DOHH2 (cell line): Measurements from ENCODE around the gene GNG10.
"Not testable (repeated sequence)": the region's sequence is repeated elsewhere in the genome, so short reads cannot be mapped to it uniquely, and the experiment has no call there.

Experiments
- H3F3A ChIP-seq: fragments of 200-600 bp; sonication (generic), shearing (Covaris generic); 2 replicates; pipeline ENCODE4 v1.6.0; 2016; ENCODE audit warnings: antibody characterized with exemption, mild to moderate bottlenecking; ENCODE audit not compliant: control insufficient read depth, insufficient read depth
- H3K27ac ChIP-seq: fragments of 200-600 bp; sonication (generic); 2 replicates; pipeline ENCODE4 v1.5.1; 2014; ENCODE audit warnings: low read depth, mild to moderate bottlenecking, low read length, moderate library complexity
- H3K27me3 ChIP-seq: fragments of 200-600 bp; sonication (generic); 2 replicates; pipeline ENCODE4 v1.6.1; 2014; ENCODE audit warnings: mild to moderate bottlenecking, low read length, mixed read lengths; ENCODE audit not compliant: control insufficient read depth
- H3K36me3 ChIP-seq: fragments of 200-600 bp; sonication (generic); 2 replicates; pipeline ENCODE4 v1.6.1; 2014; ENCODE audit warnings: mild to moderate bottlenecking, low read length, moderate library complexity, mixed read lengths; ENCODE audit not compliant: control insufficient read depth
- H3K4me1 ChIP-seq: fragments of 200-600 bp; sonication (generic); 2 replicates; pipeline ENCODE4 v1.6.1; 2014; ENCODE audit warnings: mild to moderate bottlenecking, low read length, mixed read lengths; ENCODE audit not compliant: control insufficient read depth
- H3K4me2 ChIP-seq: fragments of 200-600 bp; sonication (generic); 2 replicates; pipeline ENCODE4 v1.6.0; 2014; ENCODE audit warnings: mild to moderate bottlenecking, low read length, moderate library complexity
- H3K4me3 ChIP-seq: fragments of 200-600 bp; sonication (generic); 2 replicates; pipeline ENCODE4 v1.5.1; 2014; ENCODE audit warnings: mild to moderate bottlenecking, low read length, mixed read lengths
- H3K79me2 ChIP-seq: fragments of 200-600 bp; sonication (generic); 2 replicates; pipeline ENCODE4 v1.6.1; 2014; ENCODE audit warnings: mild to moderate bottlenecking, low read length, mixed read lengths; ENCODE audit not compliant: control insufficient read depth
- H3K9me2 ChIP-seq: fragments of 200-600 bp; sonication (generic); replicated peaks from 2 replicates; pipeline ENCODE4 v1.6.1; 2014; ENCODE audit warnings: mild to moderate bottlenecking, low read length, mixed read lengths; ENCODE audit not compliant: control insufficient read depth
- H3K9me3 ChIP-seq: fragments of 200-600 bp; sonication (generic); 2 replicates; pipeline ENCODE4 v1.6.1; 2014; ENCODE audit warnings: antibody characterized with exemption, low read length, mixed read lengths; ENCODE audit not compliant: control insufficient read depth, insufficient read depth
- H4K20me1 ChIP-seq: fragments of 200-600 bp; sonication (generic); 2 replicates; pipeline ENCODE4 v1.6.0; 2014; ENCODE audit warnings: low read depth, mild to moderate bottlenecking, antibody characterized with exemption, low read length, moderate library complexity; ENCODE audit not compliant: control insufficient read depth, insufficient read depth
- EZH2phosphoT487 ChIP-seq: fragments of 200-600 bp; sonication (generic); IDR thresholded peaks from 2 replicates; pipeline ENCODE4 v1.6.1; 2017; ENCODE audit warnings: borderline replicate concordance, mild to moderate bottlenecking, antibody characterized with exemption, low read length, moderate library complexity, mixed read lengths
- TF ChIP-seq, protein P1 (sequence below): fragments of 200-600 bp; sonication (generic); IDR thresholded peaks from one replicate; pipeline ENCODE4 v1.5.1; 2014; ENCODE audit warnings: antibody characterized with exemption, mild to moderate bottlenecking, low read depth, low read length; ENCODE audit not compliant: poor library complexity, severe bottlenecking

Gene GNG10

DNA sequence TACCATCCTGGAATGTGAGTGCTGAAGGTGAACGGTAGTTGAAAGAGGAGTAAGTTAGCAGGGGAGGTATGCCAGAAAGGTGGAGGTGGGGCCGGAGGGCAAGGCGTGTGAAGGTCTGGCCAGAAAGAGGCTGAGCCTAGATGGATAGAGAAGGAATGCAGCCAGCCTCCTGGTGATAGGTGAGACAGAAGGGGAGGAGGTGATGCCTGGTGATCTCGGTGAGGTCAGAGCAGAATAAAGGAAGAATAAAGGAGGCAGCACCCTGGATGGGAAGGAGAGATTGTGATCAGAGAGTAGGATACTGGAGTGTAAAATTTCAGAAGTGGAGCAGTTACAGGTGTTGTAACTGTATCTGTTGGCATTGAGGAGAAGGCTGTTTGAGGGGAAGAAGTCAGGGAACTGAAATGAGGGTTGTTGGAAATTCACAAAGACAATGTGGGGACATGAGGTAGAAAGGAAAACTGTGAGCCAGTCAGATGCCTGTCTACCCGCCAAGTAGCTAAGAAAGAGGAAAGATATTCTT is 2.0 kb downstream of the GNG10 start:
- Histone ChIP-seq H3K4me2 (peak overlapping the region; percentile 93), H3K27ac (no peak overlapping the region), H3K4me3 (peak overlapping the region; percentile 88), H3K9me2 (no peaks in the 10 kb centered on the region), H3K36me3 (peaks cover 8% of the 10 kb centered on the region; the same call in 1 of the 2 replicates), H3K79me2 (peaks cover 11% of the 10 kb centered on the region), H3K4me1 (peaks cover 21% of the 10 kb centered on the region), H3F3A (peaks cover 8% of the 10 kb centered on the region; the same call in 1 of the 2 replicates), H3K27me3 (no peaks in the 10 kb centered on the region), H4K20me1 (no peaks in the 10 kb centered on the region), H3K9me3 (no peaks in the 10 kb centered on the region)
- TF ChIP-seq, protein P1, sequence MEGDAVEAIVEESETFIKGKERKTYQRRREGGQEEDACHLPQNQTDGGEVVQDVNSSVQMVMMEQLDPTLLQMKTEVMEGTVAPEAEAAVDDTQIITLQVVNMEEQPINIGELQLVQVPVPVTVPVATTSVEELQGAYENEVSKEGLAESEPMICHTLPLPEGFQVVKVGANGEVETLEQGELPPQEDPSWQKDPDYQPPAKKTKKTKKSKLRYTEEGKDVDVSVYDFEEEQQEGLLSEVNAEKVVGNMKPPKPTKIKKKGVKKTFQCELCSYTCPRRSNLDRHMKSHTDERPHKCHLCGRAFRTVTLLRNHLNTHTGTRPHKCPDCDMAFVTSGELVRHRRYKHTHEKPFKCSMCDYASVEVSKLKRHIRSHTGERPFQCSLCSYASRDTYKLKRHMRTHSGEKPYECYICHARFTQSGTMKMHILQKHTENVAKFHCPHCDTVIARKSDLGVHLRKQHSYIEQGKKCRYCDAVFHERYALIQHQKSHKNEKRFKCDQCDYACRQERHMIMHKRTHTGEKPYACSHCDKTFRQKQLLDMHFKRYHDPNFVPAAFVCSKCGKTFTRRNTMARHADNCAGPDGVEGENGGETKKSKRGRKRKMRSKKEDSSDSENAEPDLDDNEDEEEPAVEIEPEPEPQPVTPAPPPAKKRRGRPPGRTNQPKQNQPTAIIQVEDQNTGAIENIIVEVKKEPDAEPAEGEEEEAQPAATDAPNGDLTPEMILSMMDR = no peak
- TF ChIP-seq EZH2phosphoT487 = no peak

DNA sequence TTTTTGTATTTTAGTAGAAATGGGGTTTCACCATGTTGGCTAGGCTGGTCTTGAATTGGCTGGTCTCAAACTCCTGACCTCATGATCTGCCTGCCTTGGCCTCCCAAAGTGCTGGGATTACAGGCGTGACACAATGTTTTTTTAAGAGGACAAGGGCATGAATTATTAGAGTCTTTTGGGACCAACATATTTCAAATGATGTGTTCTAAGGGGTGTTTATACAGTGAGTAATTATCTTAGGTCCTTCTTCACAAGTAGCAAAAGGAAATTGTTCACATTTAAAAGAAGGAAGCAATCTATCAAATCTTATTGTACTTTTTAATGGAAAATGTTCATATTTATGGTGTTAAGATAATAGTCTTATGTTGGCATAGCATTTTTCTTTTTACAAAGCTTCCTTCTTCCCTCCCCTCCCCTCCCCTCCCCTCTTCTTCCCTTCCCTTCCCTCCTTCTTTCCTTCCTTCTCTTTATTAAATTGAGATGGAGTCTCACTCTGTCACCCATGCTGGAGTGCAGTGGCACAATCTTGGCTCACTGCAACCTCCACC is 6.7 kb downstream of the GNG10 start:
- no peaks in the 10 kb centered on the region for H3K9me3 ChIP-seq
- H3K79me2 ChIP-seq = peaks cover 10% of the 10 kb centered on the region
- no peaks in the 10 kb centered on the region for H4K20me1 ChIP-seq
- no peak overlapping the region for H3K4me3 ChIP-seq
- no peaks in the 10 kb centered on the region for H3K9me2 ChIP-seq
- no peak overlapping the region for H3K4me2 ChIP-seq
- TF ChIP-seq, protein P1 = no peak
- no peak for TF ChIP-seq EZH2phosphoT487
- H3F3A ChIP-seq = no peaks in the 10 kb centered on the region
- H3K27me3 ChIP-seq = no peaks in the 10 kb centered on the region
- peaks cover 8% of the 10 kb centered on the region; the same call in 1 of the 2 replicates for H3K36me3 ChIP-seq
- no peak overlapping the region for H3K27ac ChIP-seq
- peaks cover 4% of the 10 kb centered on the region for H3K4me1 ChIP-seq

DNA sequence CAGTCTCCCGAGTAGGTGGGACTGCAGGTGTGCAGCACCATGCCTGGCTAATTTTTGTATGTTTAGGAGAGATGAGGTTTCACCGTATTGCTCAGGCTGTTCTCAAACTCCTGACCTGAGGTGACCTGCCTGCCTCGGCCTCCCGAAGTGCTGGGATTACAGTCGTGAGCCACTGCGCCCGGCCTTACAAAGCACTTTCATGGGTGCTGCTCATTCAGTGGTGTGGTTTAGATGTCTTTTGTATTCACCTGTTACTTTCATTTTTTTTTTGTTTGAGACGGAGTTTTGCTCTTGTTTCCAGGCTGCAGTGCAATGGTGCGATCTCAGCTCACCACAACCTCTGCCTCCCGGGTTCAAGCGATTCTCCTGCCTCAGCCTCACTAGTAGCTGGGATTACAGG is 7.2 kb downstream of the GNG10 start:
- not testable (repeated sequence) for H3K9me2 ChIP-seq, H4K20me1 ChIP-seq, H3K9me3 ChIP-seq, H3K4me2 ChIP-seq, H3F3A ChIP-seq, H3K79me2 ChIP-seq, H3K4me1 ChIP-seq, H3K4me3 ChIP-seq, H3K27ac ChIP-seq, H3K36me3 ChIP-seq, H3K27me3 ChIP-seq

DNA sequence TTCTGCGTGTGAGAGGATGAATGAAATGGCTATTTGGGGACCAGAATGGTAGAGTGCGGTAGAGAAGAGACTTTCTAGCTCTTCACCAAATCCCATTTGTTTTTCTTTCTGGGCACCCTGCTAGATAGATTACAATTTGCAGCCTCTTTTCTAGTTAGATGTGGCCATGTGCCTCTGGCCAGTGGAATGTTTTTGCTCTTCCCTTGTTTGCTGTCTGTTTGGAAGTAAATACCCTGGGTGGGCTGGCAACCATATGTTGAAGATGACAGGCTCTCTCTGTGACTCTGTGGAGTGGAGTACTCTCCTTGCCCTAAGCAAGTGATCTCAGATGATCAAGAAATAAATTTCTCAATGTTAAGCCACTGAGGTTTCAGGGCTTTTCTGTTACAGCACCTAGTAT is 12.9 kb downstream of the GNG10 start:
- no peaks in the 10 kb centered on the region for H4K20me1 ChIP-seq
- no peaks in the 10 kb centered on the region for H3K27me3 ChIP-seq
- H3K4me3 ChIP-seq = no peak overlapping the region
- H3K9me3 ChIP-seq = no peaks in the 10 kb centered on the region
- no peaks in the 10 kb centered on the region for H3K4me1 ChIP-seq
- no peaks in the 10 kb centered on the region for H3F3A ChIP-seq
- no peaks in the 10 kb centered on the region for H3K9me2 ChIP-seq
- no peak overlapping the region for H3K27ac ChIP-seq
- H3K36me3 ChIP-seq = no peaks in the 10 kb centered on the region
- H3K79me2 ChIP-seq = no peaks in the 10 kb centered on the region
- no peak overlapping the region for H3K4me2 ChIP-seq
- TF ChIP-seq, protein P1 = no peak
- TF ChIP-seq EZH2phosphoT487 = no peak
